GM18907 (cell line): ENCODE results near the gene ANGEL2.
A peak's percentile ranks its signal among the peaks of the same experiment; 100 is the strongest.
"Not testable (repeated sequence)": the region's sequence is repeated elsewhere in the genome, so short reads cannot be mapped to it uniquely, and the experiment has no call there.

Source experiments
- ATAC-seq: cut with Tn5 transposase; IDR thresholded peaks from one replicate; pipeline ENCODE4 v1.9.1; 2021; ENCODE audit warnings: mild to moderate bottlenecking, moderate library complexity; ENCODE audit not compliant: unreplicated experiment

The ANGEL2 gene

DNA sequence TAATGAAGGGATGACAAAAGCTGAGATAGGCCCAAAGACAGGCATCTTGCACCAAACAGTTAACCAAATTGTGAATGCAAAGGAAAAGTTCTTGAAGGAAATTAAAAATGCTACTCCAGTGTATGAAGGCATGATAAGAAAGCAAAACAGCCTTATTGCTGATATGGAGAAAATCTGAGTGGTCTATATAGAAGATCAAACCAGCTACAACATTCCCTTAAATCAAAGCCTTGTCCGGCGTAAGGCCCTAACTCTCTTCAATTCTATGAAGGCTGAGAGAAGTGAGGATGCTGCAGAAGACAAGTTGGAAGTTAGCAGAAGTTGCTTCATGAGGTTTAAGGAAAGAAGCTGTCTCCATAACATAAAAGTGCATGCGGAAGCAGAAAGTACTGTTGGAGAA lies 4.3 kb upstream of the ANGEL2 start:
- no peak for ATAC-seq

DNA sequence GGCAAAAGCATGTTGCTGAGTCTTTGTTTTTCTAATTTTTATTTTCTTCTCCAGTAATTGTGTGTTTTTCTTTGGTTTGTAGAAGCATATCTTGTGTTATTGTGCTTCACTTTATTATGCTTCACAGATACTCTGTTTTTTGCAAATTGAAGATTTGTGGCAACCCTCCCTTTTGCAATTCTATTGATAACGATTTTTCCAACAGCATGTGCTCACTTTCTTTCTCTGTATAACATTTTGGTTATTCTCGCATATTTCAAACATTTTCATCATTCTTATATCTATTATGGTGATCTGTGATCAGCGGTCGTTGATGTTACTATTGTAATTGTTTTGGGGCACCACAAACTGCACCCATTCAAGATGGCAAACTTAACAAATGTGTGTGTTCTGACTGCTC lies 3.8 kb upstream of the ANGEL2 start:
- ATAC-seq, result no peak

DNA sequence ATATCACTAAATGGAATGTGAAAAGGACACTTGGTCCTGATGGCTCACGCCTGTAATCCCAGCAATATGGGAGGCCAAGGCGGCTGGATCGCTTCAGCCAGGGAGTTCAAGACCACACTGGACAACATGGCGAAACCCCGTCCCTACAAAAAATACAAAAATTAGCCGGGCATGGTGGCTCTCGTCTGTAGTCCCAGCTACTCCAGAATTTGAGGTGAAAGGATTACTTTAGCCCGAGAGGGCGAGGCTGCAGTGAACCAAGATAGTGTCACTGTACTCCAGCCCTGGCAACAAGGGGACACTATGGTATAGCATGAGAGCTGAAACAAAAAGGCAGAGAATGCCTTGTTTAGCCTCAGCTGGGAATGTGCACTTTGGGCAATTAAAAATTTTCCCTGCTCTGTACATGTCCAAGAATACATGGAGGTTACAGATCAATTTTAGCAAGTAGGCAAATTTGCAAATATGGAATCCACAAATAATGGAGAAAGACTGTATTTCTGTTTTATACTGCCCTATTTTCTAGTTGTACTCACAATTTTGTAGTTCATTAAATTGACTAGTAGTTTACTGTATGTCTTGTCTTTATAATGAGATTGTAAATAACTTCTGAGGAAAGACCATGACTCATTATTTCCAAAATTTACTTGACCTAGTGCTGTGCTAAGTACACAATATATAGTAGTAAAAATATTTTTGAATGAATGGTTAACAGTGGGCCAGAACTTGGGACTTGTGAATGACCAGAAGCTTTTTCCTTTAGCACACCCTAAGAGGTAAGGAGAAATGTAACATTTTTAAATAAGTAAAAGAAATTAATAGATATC lies 2.0 kb upstream of the ANGEL2 start:
- ATAC-seq, result no peak

DNA sequence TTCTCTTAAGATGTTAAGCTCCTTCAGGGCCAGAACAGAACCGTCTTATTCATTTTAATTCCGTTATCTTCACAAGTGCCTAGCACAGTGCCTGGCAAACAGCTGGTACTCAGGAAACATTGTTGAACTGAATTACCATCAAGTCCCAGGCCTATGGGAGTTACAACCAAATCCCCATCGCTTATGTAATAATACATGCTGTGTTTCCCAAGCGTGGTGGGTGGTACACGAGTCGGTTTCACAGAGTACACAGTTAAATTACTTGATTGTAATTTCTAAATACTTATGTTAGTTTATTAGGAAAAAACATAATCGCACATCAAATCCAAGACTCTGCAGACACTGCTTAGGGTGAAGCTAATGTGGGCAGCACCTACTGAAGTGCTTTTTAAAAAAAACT lies 1.0 kb downstream of the ANGEL2 start:
- peak; percentile 1 for ATAC-seq

DNA sequence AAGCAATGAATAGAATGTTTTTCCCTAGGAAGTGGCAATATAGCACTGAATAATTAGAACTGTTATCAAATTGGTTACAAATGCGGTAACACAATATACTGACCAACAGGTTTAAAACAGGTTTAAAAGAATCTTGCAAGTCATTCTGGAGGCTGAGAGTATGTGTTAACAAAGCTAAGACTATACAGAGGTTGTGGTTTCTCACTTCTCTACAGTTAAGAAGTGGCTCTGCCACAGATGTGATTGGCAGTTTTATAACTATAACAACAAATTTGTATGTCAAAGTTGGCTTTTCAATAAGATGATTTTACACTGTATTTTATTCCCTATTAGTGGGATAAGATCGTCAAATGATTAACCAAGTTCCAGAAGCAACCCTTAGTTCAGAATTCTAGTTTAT lies 7.1 kb downstream of the ANGEL2 start:
- ATAC-seq, result peak; percentile 58

DNA sequence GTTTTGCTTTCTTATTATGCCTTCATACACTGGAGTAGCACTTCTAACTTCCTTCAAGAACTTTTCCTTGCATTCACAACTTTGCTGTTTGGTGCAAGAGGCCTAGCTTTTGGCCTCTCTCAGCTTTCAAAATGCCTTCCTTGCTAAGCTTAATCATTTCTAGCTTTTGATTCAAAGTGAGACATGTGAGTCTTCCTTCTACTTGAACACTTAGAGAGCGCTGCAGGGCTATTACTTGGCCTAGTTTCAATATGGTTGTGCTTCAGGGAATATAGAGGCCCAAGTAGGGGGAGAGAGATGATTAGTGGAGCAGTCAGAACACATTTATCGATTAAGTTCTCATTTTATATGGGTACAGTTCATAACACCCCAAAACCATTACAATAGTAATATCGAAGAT lies 12.4 kb downstream of the ANGEL2 start:
- no peak for ATAC-seq

DNA sequence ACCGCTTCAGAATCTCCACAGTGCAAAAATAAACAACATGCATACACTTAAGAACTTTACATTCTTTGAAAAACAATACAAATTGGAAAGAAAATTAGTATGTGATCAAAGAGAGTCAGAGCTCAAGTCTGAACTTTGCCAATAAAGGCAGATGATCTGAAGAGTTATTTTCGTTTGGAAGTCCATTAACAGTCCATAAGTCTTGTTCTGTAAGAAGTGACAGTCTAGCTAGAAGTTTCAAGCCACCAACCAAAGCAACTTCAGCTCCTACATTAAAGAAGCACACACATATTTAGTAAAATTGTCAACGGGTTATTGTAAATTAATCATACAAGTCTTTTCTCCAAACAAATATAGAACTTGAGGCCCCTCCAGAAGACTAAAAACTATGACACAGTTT lies 20.7 kb downstream of the ANGEL2 start:
- ATAC-seq, result no peak

DNA sequence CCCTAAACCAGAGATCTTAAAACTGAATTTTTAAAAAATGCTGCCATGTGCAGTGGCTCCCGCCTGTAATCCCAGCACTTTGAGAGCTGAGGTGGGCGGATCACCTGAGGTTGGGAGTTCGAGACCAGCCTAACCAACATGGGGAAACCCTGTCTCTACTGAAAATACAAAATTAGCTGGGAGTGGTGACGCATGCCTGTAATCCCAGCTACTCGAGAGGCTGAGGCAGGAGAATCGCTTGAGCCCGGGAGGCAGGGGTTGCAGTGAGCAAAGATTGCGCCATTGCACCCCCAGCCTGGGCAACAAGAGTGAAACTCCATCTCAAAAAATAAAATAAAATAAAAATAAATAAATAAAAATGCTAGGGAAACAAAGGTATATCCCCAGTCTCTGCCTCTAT lies 21.7 kb downstream of the ANGEL2 start:
- not testable (repeated sequence) for ATAC-seq

DNA sequence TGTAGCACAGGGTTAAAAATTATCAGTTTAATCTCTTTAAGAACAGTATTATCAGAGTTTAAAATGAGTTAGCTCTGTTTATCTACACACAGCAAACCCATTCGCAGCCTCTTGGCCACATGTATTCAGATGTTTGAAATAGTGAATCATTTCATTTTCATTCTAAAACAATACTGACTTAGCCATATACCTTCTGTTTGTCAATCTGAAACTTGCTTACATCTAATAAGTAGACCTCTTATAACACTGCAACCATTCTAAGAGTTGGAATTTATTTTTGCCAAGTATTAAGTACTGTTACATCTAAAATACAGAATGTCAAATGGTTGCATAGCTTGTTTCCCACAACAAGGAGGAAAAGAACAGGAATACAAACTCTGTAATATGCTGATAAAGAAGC lies 25.4 kb downstream of the ANGEL2 start:
- no peak for ATAC-seq

DNA sequence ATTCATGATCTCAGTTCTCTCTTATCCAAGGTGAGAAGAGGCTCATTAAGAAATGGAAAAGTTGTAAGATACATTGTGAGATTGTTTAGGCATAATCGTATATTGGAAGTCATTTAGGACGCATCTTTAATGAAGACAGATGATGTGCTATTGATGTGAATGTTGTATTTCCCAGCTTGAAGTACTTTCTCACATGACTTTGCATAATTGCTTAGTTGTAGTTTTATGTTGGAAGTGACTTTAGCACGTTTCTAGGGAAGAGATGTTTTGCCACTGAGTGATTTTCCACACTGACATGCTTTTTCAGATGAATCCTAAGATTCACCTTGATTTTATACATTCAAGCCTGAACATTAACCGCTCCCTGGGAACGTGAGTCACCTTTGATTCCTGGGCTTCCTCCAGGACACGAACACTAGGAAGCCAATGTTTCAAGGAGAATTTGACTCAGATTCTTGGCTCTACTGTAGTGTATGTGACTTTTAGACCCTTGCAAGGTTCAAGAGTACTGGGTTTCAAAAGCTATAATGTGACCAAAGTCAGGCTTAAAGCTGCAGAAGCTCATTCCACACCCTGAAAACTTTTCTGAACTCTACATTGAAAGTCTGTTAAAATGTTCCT lies 27.9 kb downstream of the ANGEL2 start:
- no peak for ATAC-seq

DNA sequence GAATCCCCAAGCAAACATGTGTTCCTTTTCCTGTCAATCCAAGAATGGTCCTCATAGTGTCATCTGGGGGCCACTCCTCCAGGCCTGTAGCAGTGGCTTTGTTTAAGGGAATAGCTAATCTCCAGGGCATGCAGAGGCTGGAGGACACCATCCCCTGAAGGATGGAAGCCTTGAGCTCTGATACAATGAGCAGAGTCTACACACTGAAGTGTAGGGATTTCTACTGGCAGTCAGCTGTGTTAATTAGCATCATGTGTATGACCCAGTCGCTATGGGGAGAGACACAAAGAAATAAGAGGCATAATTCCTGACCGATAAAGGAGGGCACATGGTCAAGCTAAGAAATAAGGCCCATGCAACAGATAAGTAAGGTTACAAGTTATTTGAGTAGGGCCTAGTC lies 29.1 kb downstream of the ANGEL2 start:
- no peak for ATAC-seq

DNA sequence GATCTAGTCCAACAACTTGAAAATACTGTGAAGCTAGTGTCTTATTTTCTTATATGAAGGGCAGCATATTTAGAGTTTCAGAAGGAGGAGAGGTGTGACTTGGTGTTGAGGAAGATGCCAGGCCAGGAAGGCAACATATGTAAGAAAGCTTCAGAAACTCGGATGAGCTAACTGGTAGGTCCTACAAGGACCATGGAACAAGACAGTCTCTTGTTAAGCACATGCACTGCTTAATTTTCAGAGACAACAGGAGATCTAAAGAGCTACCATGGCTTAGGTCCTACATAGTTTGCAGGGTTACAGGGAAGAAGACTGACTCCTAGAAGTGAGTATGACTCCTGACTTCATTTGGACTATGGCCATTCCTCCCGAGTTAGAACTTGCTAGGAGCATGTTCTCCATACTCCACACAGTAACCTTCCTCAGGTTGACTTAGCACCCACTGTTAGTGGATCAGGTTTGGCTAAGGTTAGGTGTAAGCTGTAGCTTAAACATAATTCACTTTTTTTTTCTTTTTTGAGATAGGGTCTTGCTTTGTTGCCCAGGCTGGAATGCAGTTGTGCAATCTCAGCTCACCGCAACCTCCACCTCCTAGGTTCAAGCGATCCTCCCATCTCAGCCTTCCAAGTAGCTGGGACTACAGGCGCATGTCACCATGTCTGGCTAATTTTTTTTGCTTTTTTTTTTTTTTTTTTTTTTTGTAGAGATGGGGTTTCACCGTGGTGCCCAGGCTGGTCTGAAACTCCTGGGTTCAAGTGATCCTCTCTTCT lies 31.0 kb downstream of the ANGEL2 start:
- ATAC-seq, result no peak

DNA sequence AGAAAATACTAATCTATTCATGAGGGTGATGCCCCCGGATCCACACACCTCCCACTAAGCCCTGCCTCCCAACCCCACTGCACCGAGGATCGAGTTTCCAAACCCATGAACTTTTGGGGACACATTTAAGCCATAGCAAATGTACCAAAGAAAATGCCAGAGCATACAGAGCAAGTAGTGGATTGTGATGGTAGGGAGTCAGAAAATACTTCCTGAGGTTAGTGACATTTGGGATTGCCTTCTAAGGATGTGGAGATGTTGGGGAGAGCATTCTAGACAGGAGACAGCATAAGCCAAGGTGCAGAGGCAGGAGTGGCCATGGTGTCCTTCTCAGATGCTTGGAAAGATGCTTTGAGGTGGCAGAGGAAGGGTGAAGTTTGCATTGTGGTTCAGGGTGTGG lies 32.2 kb downstream of the ANGEL2 start:
- ATAC-seq, result no peak

DNA sequence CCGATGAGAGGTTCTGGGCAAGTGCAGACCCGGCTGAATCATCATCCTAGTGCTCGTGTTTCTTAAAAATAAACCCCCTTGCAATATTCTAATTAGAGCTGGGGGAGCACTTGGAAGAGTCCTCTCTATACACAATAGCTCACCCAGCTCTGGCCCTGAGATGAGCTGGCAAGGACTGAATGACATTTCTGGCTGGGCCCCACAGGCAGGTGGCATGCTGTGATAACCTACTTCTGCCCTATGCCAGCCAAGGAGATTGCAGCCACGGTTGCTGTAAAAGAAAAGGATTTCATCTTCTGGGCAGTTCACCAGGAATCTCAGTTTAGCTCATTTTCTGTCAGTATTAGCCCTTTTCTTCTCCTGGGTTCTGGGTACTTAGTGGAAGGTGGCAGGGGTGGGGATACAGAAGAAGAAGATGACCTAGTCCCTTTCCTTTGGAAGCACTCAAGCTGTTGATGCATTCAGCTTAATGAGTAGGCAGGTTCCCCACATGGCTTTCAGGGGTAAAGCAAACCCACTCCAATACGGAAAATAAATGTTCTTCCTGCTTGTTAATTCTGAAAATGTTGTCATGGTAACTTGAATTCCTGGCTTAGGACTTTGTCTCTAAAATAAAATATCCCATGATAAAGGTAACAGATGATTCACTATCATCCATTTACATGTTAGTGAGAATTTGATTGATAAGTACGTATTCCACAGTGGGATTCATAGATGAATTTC lies 33.1 kb downstream of the ANGEL2 start:
- no peak for ATAC-seq

DNA sequence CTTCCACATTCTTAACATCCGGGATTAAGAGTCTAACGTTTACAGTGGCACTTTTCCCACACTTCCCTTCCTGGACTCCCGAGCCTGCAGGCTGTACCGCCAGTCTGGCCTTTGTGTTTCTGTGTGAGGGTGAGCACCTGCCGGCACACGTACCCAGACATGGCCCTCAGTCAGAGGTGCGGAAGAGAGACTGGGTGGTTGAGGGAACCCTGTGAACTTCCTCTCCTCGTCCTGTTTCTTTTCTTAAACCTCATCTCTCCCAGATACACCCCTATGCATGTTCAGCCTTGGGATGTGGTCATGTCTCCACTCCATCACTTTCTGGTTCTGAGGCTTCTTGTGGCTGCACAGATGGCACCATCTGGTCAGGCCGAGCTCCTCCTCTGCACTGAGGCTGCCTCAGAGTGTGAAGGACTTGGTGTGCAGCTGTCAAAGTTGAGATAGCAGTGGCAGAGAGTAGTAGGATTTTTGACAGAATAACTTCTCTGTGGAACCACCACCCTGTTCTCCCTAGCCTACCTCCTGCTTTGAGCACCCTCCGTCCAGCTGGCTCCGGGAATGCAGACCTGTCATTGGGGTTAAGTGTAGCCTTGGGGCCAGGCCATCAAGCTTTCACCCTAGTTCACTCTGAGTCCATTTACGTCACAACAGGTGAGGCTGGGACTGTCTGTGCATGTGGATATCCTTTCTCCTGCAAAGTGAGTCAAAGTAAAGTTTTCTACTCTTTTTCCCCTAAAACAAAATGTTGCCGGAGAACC lies 33.9 kb downstream of the ANGEL2 start:
- ATAC-seq, result peak; percentile 83

DNA sequence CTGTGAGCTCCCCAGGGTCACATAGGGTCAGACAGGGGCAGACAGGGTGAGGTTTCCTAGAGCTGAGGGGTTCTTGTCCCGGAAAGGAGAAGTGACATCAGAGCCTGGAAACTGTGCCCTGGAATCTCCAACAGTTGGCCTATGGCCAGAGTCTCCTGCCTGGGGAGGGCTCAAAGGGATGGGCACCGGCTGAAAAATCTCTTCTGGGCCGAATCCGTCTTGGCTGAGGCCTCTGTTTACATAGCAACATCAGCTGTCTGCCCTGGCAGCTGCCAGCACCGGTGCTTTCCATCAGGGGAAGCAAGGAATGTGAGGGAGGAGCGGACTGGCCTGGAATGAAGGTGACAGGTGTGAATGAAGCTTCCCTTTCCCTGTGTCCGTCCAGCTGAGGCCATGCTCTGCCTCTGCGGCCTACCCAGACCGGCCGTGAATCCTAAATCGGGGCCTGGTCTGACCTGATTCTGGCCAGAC lies 34.6 kb downstream of the ANGEL2 start:
- no peak for ATAC-seq

DNA sequence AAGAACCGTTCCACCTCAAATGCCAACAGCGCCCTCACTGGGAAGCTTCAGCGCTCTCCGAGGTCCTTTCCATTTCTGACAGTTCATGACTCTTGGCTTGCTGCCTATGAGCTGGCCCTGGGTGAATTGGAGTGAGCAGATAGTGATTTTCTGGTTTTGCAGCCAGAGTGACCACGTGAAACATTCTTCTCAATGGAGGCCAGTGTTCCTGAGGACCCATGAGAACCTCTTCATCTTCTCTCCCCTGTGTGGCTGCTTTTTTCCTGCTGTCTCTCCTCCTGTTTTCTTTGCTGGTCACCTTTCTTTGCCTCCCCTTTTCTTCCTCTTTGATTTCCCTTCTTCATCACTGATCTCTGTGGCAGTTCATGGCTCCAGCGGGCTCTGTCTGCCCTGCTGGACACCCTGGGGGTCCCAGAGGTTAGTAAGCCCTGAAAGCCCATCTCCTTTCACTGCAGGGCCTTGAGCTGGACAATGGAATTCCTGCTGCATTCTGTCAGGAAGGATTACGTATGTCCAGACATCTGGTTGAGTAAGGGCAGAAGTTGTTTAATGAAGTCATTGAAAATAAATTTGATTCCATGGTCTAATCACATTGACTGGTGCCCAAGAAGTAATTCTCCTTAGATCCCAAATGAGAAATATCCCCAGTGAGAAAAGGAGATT lies 35.4 kb downstream of the ANGEL2 start:
- ATAC-seq, result no peak

DNA sequence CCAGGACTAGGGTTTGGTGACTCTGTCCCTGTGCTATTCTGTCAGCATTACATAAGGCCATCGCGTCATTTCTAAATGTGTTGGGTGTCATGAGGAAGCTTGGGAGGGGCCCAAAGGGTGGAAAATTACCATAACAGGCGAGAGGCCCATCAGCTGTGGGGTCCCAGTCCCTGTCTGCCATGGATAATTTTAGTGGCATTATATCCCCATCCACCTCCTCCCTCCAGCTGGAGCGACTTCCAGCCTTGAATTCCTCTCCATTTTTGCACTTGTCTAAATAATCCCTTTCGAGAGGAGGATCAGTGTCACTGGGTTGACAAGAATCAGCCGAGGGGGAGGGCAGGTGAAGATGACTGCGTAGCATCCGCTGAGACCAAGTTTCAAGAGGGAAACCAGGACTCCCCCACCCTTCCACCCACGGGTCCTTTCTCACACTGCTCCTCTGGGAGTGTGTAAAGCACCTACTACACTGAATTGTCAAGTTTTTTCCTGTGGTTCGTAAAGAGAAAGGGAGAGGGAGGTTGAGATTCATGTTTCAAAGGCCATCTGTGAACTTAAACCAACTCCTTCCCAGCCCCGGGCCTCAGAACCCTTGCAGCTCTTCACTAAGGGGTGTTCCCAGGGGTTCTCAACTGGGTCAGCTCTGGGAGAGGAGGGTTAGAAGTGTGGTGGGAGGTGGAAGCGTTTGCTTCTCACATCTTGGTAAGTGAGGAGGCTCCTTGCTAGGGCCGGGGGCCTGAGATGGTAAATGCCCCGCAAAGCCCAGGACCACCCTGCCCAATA lies 36.1 kb downstream of the ANGEL2 start:
- peak; percentile 62 for ATAC-seq
